K562 (cell line): ENCODE measurements around the gene STUB1. TPM values are rescaled to one million over a fixed set of nuclear protein-coding genes. Genes with fewer than 3 reads are reported as not detected.

Source experiments
- CEBPG ChIP-seq, 3 experiments: fragments of 200-800 bp in 1 of 3; sonication (Bioruptor generic) in 1 of 3; sonication (generic) in 1 of 3; formaldehyde crosslinking in 1 of 3; IDR thresholded peaks in 2 of 3; conservative IDR thresholded peaks in 1 of 3; 2 replicates each; pipeline versions ENCODE4 v1.6.1 to v1.8.0; 2016 to 2022; ENCODE audit warnings: missing compliant biosample characterization in 2 of 3, missing genetic modification characterization in 2 of 3, mild to moderate bottlenecking in 1 of 3, missing genetic modification reagents in 1 of 3
- CHD4 ChIP-seq: fragments of 200-600 bp; sonication (generic); IDR thresholded peaks from 3 replicates; pipeline ENCODE4 v1.6.1; 2012; ENCODE audit warnings: low read depth, mild to moderate bottlenecking, mixed read lengths, low read length, inconsistent platforms; ENCODE audit not compliant: insufficient read depth, insufficient replicate concordance, poor library complexity, severe bottlenecking
- ELF4 ChIP-seq: fragments of 450-650 bp; formaldehyde crosslinking; IDR thresholded peaks from 2 replicates; pipeline ENCODE4 v1.4.0; 2022; ENCODE audit warnings: missing genetic modification characterization
- FIP1L1 ChIP-seq: fragments of 200-400 bp; formaldehyde crosslinking; IDR thresholded peaks from 2 replicates; pipeline ENCODE4 v1.6.1; 2018; ENCODE audit warnings: mild to moderate bottlenecking, low read depth, low read length; ENCODE audit not compliant: poor library complexity, severe bottlenecking
- HDAC6 ChIP-seq: IDR thresholded peaks from 2 replicates; pipeline ENCODE4 v1.6.1; 2012; ENCODE audit warnings: low read depth, mild to moderate bottlenecking, control low read depth, inconsistent platforms, low read length, moderate library complexity
- HOMEZ ChIP-seq: fragments of 250-450 bp; sonication (Bioruptor Pico); IDR thresholded peaks from 2 replicates; pipeline ENCODE4 v1.4.0; 2020; ENCODE audit warnings: mild to moderate bottlenecking, moderate library complexity
- IRF9 ChIP-seq: fragments of 450-650 bp; IDR thresholded peaks from 2 replicates; pipeline ENCODE4 v1.6.1; 2016; ENCODE audit warnings: missing biosample characterization, missing genetic modification characterization
- KLF6 ChIP-seq: fragments of 250-450 bp; sonication (Bioruptor Pico); IDR thresholded peaks from 2 replicates; pipeline ENCODE4 v1.4.0; 2020; ENCODE audit warnings: mild to moderate bottlenecking, moderate library complexity, borderline replicate concordance
- SUPT5H ChIP-seq: fragments of 450-650 bp; IDR thresholded peaks from 2 replicates; pipeline ENCODE4 v1.6.1; 2016
- TEAD1 ChIP-seq, 2 experiments: fragments of 450-650 bp in 1 of 2; sonication (generic) in 1 of 2; formaldehyde crosslinking; IDR thresholded peaks; 2 replicates each; pipeline versions ENCODE4 v1.4.0 to v1.8.0; 2020 to 2022; ENCODE audit warnings: mild to moderate bottlenecking in 2 of 2, missing genetic modification reagents in 1 of 2
- XRCC3 ChIP-seq: fragments of 450-650 bp; IDR thresholded peaks from 2 replicates; pipeline ENCODE4 v1.6.1; 2017; ENCODE audit warnings: mild to moderate bottlenecking, moderate library complexity
- ZBTB1 ChIP-seq: sonication (generic); formaldehyde crosslinking; IDR thresholded peaks from 2 replicates; pipeline ENCODE4 v1.8.1; 2023; ENCODE audit warnings: missing genetic modification reagents, low read depth, mild to moderate bottlenecking, borderline replicate concordance
- ZBTB17 ChIP-seq: fragments of 450-650 bp; formaldehyde crosslinking; IDR thresholded peaks from 2 replicates; pipeline ENCODE4 v1.4.0; 2020; ENCODE audit warnings: mild to moderate bottlenecking
- polyA plus RNA-seq, 8 experiments: library from polyadenylated mRNA; depleted of rRNA in 4 of 8; stranded (reverse) in 5 of 8; unstranded in 3 of 8; fragments of >200 nt; fragmentation: Nextera tagmentation in 2 of 8; fragmentation: Illumina TruSeq in 1 of 8; extraction: Ambion mirVana in 2 of 8; extraction: Trizol in 1 of 8; gene quantifications; 2 replicates each; pipeline versions ENCODE4 v1.2.1 to v1.2.3, GENCODE V29; 2011 to 2014; ENCODE audit warnings: inconsistent platforms in 1 of 8, missing spikeins in 1 of 8
- total RNA-seq, 7 experiments: library from RNA; depleted of rRNA in 6 of 7; stranded (reverse); fragments of >200 nt in 6 of 7; fragmentation: Illumina TruSeq in 2 of 7; extraction: Trizol in 2 of 7; gene quantifications; 2 replicates each; pipeline versions ENCODE4 v1.2.1 to v1.2.3, GENCODE V29; 2011 to 2021; ENCODE audit warnings: low replicate concordance in 1 of 7
- TF ChIP-seq, protein P1 (sequence below): sonication (generic); formaldehyde crosslinking; IDR thresholded peaks from 2 replicates; pipeline ENCODE4 v1.8.1; 2023; ENCODE audit warnings: mild to moderate bottlenecking, missing genetic modification reagents
- TF ChIP-seq, protein P2 (sequence below): fragments of 250-450 bp; sonication (Bioruptor Pico); IDR thresholded peaks from 2 replicates; pipeline ENCODE4 v1.8.0; 2022; ENCODE audit warnings: inconsistent platforms, mild to moderate bottlenecking, moderate library complexity, borderline replicate concordance

Gene STUB1
- total and polyA plus RNA-seq, 9 of the 15 experiments (the other 6 are each of a cell fraction or from before 2014, with no cell fraction given): 10.6 to 251 (median 152) TPM

DNA sequence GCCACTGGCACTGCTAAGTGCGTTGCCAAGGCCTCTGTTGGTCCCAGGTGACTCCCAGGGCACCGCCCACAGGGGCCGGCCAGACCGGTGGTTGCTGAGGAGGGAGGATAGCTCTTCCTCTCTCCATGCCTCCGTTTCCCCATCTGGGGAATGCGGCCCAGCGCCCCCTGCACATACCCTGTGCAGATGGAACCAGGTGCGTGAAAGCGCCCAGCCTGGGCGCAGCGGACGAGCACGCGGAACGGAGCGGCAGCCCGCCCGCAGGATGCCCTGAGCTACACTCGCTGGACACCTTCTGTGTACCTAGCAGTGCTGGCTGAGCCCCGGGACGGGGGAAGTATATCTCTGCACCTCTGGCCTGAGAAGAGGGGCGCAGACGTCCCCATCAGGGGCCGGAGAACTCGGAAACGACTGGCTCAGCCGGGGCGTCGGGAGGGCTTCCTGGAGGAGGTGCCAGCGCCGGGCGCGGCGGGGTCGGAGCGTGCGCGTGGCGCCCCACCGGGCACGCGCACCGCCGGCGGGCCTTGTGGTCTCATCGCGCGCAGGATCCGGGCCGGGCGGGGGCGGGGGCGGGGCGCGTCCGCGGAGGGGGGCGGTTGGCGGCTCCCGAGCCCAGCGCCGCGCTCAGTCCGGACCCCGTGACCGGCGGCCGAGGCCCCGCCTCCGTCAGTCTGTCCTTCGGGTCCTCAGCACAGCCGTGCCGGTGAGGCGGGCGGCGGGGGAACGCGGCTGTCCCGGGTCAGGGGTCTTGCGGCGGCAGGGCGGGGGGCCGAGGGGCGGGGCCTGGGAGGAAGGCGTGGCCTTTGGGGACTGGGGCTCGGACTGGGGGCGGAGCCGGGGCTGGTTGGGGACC is 46.5 kb downstream of the STUB1 start, which contains the start of the genes CCDC78 and HAGHL (continued):
- TF ChIP-seq, protein P1, sequence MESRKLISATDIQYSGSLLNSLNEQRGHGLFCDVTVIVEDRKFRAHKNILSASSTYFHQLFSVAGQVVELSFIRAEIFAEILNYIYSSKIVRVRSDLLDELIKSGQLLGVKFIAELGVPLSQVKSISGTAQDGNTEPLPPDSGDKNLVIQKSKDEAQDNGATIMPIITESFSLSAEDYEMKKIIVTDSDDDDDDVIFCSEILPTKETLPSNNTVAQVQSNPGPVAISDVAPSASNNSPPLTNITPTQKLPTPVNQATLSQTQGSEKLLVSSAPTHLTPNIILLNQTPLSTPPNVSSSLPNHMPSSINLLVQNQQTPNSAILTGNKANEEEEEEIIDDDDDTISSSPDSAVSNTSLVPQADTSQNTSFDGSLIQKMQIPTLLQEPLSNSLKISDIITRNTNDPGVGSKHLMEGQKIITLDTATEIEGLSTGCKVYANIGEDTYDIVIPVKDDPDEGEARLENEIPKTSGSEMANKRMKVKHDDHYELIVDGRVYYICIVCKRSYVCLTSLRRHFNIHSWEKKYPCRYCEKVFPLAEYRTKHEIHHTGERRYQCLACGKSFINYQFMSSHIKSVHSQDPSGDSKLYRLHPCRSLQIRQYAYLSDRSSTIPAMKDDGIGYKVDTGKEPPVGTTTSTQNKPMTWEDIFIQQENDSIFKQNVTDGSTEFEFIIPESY: peak; percentile 77
- peak; percentile 45 for TF ChIP-seq FIP1L1
- TF ChIP-seq TEAD1 (CRISPR knock-in tag; IDR thresholded peaks at IDR 0.05): no peak
- TF ChIP-seq CEBPG (CRISPR knock-in tag; IDR thresholded peaks at IDR 0.05): no peak
- TF ChIP-seq CEBPG (tag; conservative IDR thresholded peaks at IDR 0.05 in 1 of 2, IDR thresholded peaks at IDR 0.05 in 1 of 2): no peak
- no peak for TF ChIP-seq HDAC6
- peak; percentile 44 for TF ChIP-seq CHD4
- no peak for TF ChIP-seq IRF9 (tag)
- no peak for TF ChIP-seq KLF6 (CRISPR knock-in tag)
- TF ChIP-seq SUPT5H: peak; percentile 4; the same call in 1 of the 2 replicates
- TF ChIP-seq HOMEZ (CRISPR knock-in tag): no peak
- TF ChIP-seq, protein P2, sequence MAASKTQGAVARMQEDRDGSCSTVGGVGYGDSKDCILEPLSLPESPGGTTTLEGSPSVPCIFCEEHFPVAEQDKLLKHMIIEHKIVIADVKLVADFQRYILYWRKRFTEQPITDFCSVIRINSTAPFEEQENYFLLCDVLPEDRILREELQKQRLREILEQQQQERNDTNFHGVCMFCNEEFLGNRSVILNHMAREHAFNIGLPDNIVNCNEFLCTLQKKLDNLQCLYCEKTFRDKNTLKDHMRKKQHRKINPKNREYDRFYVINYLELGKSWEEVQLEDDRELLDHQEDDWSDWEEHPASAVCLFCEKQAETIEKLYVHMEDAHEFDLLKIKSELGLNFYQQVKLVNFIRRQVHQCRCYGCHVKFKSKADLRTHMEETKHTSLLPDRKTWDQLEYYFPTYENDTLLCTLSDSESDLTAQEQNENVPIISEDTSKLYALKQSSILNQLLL (CRISPR knock-in tag): no peak
- TF ChIP-seq XRCC3: no peak
- TF ChIP-seq ZBTB1 (CRISPR knock-in tag): no peak
- no peak for TF ChIP-seq ELF4 (CRISPR knock-in tag)
- no peak for TF ChIP-seq ZBTB17
